GM10248 (cell line): Measurements from ENCODE around the gene ACYP1.

ENCODE experiments used
- CTCF ChIA-PET: fragments of 300-600 bp; sonication (Branson Sonifier 250); formaldehyde crosslinking; extraction: SDS; loops from one replicate; lab custom pipeline; 2021; ENCODE audit warnings: antibody characterized with exemption; lab: Yijun Ruan, JAX
- POLR2A ChIA-PET: fragments of 350-650 bp; sonication (Branson Sonifier 250); formaldehyde crosslinking; extraction: SDS; loops from one replicate; lab custom pipeline; 2020; ENCODE audit warnings: antibody characterized with exemption; lab: Yijun Ruan, JAX
- DNase-seq: peaks from one replicate; pipeline ENCODE4 v3.0.0; 2012; ENCODE audit errors: extremely low spot score
- CTCF ChIP-seq: IDR thresholded peaks from 2 replicates; pipeline ENCODE4 v1.5.1; 2012; ENCODE audit warnings: mild to moderate bottlenecking, low read depth; ENCODE audit errors: extremely low read depth, missing control alignments, control extremely low read depth

The ACYP1 gene

GRCh38 chr14:75040959-75041358, 22.9 kb downstream of the ACYP1 start:
- TF ChIP-seq CTCF, result no peak
- DNase-seq, result no peak
- ChIA-PET CTCF (interaction anchor here (1.2 kb wide), 1 partner anchor 8 kb away, joined by 4 read pairs; no protein-coding TSS in a partner anchor), POLR2A (no interaction called here)

GRCh38 chr14:75040507-75040906, 23.3 kb downstream of the ACYP1 start:
- POLR2A ChIA-PET, result no interaction called here
- CTCF ChIA-PET, result interaction anchor here (1.2 to 1.5 kb wide), 2 partner anchors 8 to 22 kb away, joined by 3 to 4 read pairs; no protein-coding TSS in a partner anchor
- no peak for DNase-seq
- TF ChIP-seq CTCF, result no peak

- no peak for TF ChIP-seq CTCF
- DNase-seq, result no peak
- ChIA-PET POLR2A (no interaction called here), CTCF (no interaction called here)
Observed at GRCh38 chr14:75032939-75033338, 30.9 kb downstream of the ACYP1 start.

- no peak for DNase-seq
- no peak for TF ChIP-seq CTCF
- ChIA-PET POLR2A (no interaction called here), CTCF (interaction anchor here (0.7 to 1.6 kb wide), 4 partner anchors 16 to 169 kb away, joined by 3 to 4 read pairs (median 4); no protein-coding TSS in a partner anchor)
Observed at GRCh38 chr14:75030147-75030546, 33.7 kb downstream of the ACYP1 start.

- CTCF ChIA-PET, result interaction anchor here (1.2 to 1.9 kb wide), 2 partner anchors 12 to 165 kb away, joined by 4 read pairs; no protein-coding TSS in a partner anchor
- no peak for TF ChIP-seq CTCF
- POLR2A ChIA-PET, result interaction anchor here (1.0 kb wide), 1 partner anchor 13 kb away, joined by 3 read pairs; no protein-coding TSS in a partner anchor
- DNase-seq, result no peak
Observed at GRCh38 chr14:75025876-75026275, 37.9 kb downstream of the ACYP1 start.

DNA sequence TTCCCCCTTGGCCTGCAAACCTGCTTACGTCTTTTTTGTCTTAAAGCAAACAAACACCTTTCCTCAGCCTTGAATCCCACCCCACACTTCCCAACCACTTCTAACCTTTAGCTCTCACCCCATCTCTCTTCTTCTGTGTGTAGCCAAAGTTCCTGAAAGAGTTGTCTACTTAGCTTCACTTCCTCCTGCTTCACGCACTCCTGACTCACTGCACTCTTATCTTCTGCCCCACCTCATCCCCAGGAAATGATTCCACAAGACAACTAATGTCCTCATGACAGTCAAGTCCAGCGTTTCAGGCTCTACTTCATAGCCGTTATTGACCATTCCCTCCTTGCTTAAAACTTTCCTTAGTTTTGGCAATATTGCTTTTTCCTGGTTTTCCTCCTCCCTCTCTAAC, 38.7 kb downstream of the ACYP1 start:
- POLR2A ChIA-PET, result interaction anchor here (1.0 kb wide), 1 partner anchor 12 kb away, joined by 3 read pairs; no protein-coding TSS in a partner anchor

More for the DNA sequence above, 38.7 kb downstream of the ACYP1 start:
- CTCF ChIA-PET, result interaction anchor here (1.2 to 1.9 kb wide), 5 partner anchors 11 to 164 kb away, joined by 3 to 4 read pairs (median 3); no protein-coding TSS in a partner anchor
- DNase-seq, result no peak
- no peak for TF ChIP-seq CTCF
